ENCODE data around the gene SPTBN4.
"Not testable (repeated sequence)": the region's sequence is repeated elsewhere in the genome, so short reads cannot be mapped to it uniquely, and the experiment has no call there.

SPTBN4 gene

GRCh38 chr19:40466985-40467734 is at the start of gene SPTBN4:
SPTBN4 (plus strand) TSS chr19:40467001; CDS start chr19:40472622, 5,621 bp downstream.
- no peak for DNase-seq

- DNase-seq = no peak
Observed at GRCh38 chr19:40417643-40417981, 49.2 kb upstream of the SPTBN4 start.

- DNase-seq = no peak
Observed at GRCh38 chr19:40418040-40418439, 48.8 kb upstream of the SPTBN4 start.

GRCh38 chr19:40419066-40419612 is 47.7 kb upstream of the SPTBN4 start:
- no peak for DNase-seq

- no peak for DNase-seq
Observed at GRCh38 chr19:40419780-40420179, 47.0 kb upstream of the SPTBN4 start.

GRCh38 chr19:40420451-40420765 is 46.4 kb upstream of the SPTBN4 start:
- DNase-seq = no peak

GRCh38 chr19:40420766-40421765 is 45.7 kb upstream of the SPTBN4 start:
- DNase-seq = peak; percentile 67

GRCh38 chr19:40421993-40422747 is 44.6 kb upstream of the SPTBN4 start:
- no peak for DNase-seq

- no peak for DNase-seq
Observed at GRCh38 chr19:40422748-40423566, 43.8 kb upstream of the SPTBN4 start.

- DNase-seq = no peak
Observed at GRCh38 chr19:40423938-40424337, 42.9 kb upstream of the SPTBN4 start.

- no peak for DNase-seq
Observed at GRCh38 chr19:40424637-40425449, 42.0 kb upstream of the SPTBN4 start.

GRCh38 chr19:40425450-40426287 is 41.1 kb upstream of the SPTBN4 start, which contains the start of gene SERTAD1:
SERTAD1 (minus strand) TSS chr19:40425992; CDS start chr19:40423546, 2,446 bp downstream.
- DNase-seq = peak; percentile 100

GRCh38 chr19:40428197-40428596 is 38.6 kb upstream of the SPTBN4 start:
- DNase-seq = not testable (repeated sequence)

- DNase-seq = not testable (repeated sequence)
Observed at GRCh38 chr19:40430242-40430641, 36.6 kb upstream of the SPTBN4 start.

GRCh38 chr19:40431698-40432097 is 35.1 kb upstream of the SPTBN4 start:
- no peak for DNase-seq

- DNase-seq = not testable (repeated sequence)
Observed at GRCh38 chr19:40432760-40433159, 34.0 kb upstream of the SPTBN4 start.

- peak; percentile 71 for DNase-seq
Observed at GRCh38 chr19:40433391-40434216, 33.2 kb upstream of the SPTBN4 start.

- DNase-seq = no peak
Observed at GRCh38 chr19:40438284-40438683, 28.5 kb upstream of the SPTBN4 start.

GRCh38 chr19:40441719-40442253 is 25.0 kb upstream of the SPTBN4 start:
- no peak for DNase-seq

Data from CD4-positive, alpha-beta T cell treated with Interferon gamma for 1 hour (primary cell).